GM12801 (cell line): ENCODE results near the gene HAT1.

Experiments used
- CTCF ChIP-seq: IDR thresholded peaks from one replicate; pipeline ENCODE4 v1.5.1; 2011; ENCODE audit warnings: control low read depth; ENCODE audit not compliant: insufficient read length; ENCODE audit errors: extremely low read depth

HAT1 gene

GRCh38 chr2:171952748-171953147, 30.5 kb downstream of the HAT1 start:
- no peak for TF ChIP-seq CTCF

GRCh38 chr2:171956135-171956825, 34.0 kb downstream of the HAT1 start:
- no peak for TF ChIP-seq CTCF

- no peak for TF ChIP-seq CTCF
These were observed 34.8 kb downstream of the HAT1 start for GRCh38 chr2:171957061-171957460.

GRCh38 chr2:171958475-171958874, 36.2 kb downstream of the HAT1 start:
- TF ChIP-seq CTCF: no peak

DNA sequence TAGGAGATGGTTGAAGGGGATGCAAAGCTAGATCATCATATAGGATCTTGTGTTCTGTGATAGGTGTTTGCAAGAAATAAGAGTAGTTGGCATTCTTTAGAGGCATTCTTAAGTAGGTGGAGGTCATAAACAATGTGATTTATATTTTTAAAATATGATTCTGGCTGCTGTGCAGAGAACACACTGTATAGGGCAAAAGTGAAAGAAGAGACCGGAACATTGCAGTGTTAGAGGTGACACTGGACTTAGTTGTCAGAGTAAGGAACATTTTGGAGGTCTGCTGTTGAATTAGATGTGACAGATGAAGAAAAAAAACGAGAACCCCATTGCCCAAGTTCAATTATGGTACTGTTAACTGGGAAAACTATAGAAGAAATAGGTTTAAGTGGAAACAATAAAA, 37.7 kb downstream of the HAT1 start:
- no peak for TF ChIP-seq CTCF

DNA sequence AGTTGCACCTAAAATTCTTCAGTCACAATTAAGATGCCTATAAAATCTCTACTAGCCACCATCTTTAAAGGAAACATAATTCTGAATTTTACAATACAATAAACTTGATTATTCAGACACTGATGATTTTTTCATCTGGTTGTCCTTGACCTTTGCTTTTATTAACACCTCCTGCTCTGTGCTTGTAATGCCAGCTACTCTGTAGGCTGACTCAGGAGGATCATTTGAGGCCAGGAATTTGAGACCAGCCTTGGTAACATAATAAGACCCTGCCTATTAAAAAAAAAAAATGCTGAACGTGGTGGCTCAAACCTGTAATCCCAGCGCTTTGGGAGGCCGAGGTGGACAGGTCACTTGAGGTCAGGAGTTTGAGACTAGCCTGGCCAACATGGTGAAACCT, 38.3 kb downstream of the HAT1 start:
- TF ChIP-seq CTCF: no peak

DNA sequence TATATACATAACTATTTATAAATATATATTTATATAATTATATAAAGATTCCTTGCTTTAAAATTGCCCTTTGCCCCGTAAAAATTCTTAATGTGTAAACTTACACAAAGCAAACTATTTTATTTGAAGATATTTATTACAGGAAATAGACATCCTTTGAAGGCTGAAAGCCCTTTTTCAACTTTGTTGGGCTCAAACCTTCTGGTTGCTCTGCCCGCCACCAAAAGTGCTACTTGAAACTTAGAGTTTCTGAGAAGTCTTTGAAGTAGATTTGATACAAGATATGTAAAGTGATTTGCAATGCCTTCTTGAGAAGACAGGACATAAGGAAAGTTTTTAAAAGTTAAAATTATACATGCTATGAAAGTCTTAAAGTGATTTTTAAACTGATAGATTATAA, 40.9 kb downstream of the HAT1 start:
- TF ChIP-seq CTCF: no peak
